ENCODE measurements around the gene CRYAB. TPM values are rescaled to one million over a fixed set of nuclear protein-coding genes. Genes with fewer than 3 reads are reported as not detected.

CRYAB gene
- total RNA-seq, 2 experiments from 2014 or later, result not detected

GRCh38 chr11:111879637-111879960 is 32.0 kb downstream of the CRYAB start:
- Mint-ChIP-seq H3K9me3 (no peaks in the 10 kb centered on the region), H3K36me3 (ENCODE audit: low read depth) (peaks cover 8% of the 10 kb centered on the region), H3K4me3 (peak overlapping the region; percentile 86), H3K4me1 (peaks cover 17% of the 10 kb centered on the region), H3K27me3 (no peaks in the 10 kb centered on the region), H3K27ac (peak overlapping the region; percentile 99)
- no peak for DNase-seq
- POLR2A ChIA-PET, result no interaction called here
- CTCF ChIA-PET, result interaction anchor here (0.7 to 3.6 kb wide), 6 partner anchors 8 to 225 kb away, joined by 3 to 15 read pairs (median 3); partner anchors contain the start of gene ALG9

DNA sequence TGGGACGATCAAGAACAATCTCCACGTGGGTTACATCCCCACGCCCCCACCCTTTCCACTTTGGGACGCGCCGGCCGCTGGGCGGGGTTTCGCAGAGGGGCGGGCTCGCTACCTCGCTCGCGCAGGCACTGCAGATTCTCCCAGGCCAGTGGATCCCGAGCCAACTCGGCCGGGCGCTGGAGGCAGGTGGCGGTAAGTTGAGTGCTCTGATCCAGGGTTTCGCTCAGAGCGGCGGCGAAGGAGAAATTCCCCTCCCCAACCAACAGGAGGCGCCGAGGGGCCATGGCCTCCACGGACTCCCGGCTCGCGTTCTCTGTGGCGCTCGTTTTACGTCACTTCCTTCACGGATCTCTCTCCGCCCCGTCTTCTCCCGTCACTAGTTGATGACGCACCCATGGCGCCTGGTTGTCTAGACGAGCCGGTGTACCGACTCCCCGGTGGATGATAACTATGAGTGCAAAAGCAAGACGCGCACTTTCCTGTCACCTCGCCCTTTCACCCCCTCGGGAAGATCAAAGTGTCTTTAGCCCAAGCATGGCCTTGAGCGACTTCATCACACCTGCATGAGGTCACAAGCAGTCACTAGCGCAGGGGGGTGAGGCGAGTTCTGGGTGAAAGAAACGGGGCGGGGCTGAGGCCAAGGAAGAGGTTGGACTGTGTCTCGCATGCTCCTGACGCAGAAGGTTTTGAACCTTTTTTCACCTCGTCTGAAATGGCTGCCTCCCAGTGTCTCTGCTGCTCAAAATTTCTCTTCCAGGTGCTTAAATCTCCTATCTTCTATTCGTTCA is 32.5 kb downstream of the CRYAB start, which contains the start of the genes CFAP68 and FDXACB1:
TSS of gene CFAP68 (plus strand) at position 693 of the 788 bp plus-strand sequence. CDS start at position 713, 20 bp downstream.
TSS of gene FDXACB1 (minus strand) at position 317 of the 788 bp plus-strand sequence. CDS start at position 284, 33 bp downstream.
- Mint-ChIP-seq H3K27ac (peak within 1 kb of the TSS; percentile 99), H3K4me1 (peaks cover 17% of the 10 kb centered on the region), H3K36me3 (ENCODE audit: low read depth) (peaks cover 8% of the 10 kb centered on the region), H3K27me3 (no peaks in the 10 kb centered on the region), H3K4me3 (peak within 1 kb of the TSS; percentile 86), H3K9me3 (no peaks in the 10 kb centered on the region)
- POLR2A ChIA-PET, result no interaction called here
- DNase-seq, result peak; percentile 97
- CTCF ChIA-PET, result interaction anchor here (1.0 to 3.6 kb wide), 4 partner anchors 8 to 23 kb away, joined by 3 to 15 read pairs (median 4); partner anchors contain the start of gene ALG9

DNA sequence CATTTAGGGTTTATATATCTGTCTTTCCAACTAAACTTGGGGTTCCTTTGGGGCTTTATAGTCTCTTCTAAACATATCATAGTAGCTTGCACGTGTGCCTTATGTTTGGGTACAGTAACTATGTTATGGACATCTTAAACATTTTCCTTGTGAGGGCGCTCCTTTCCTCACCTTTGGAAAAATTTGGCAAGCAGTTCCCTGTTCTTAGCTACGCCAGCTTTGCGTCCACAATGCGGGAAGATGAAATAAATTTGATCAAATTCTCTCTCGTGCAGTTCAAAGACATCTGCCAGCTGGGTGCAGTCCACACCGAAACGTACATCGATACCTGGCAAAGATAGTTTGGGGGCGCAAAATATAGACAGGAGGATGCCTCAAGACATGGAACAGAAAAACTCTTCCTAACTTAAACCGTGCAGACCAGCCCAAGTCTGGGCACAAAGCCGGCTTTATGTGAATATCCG is 33.2 kb downstream of the CRYAB start:
- H3K27ac Mint-ChIP-seq, result peak overlapping the region; percentile 99
- H3K36me3 Mint-ChIP-seq (ENCODE audit: low read depth), result peaks cover 8% of the 10 kb centered on the region
- H3K4me1 Mint-ChIP-seq, result peaks cover 17% of the 10 kb centered on the region
- no peaks in the 10 kb centered on the region for H3K27me3 Mint-ChIP-seq
- no peaks in the 10 kb centered on the region for H3K9me3 Mint-ChIP-seq
- DNase-seq, result no peak
- ChIA-PET CTCF (interaction anchor here (0.7 to 1.4 kb wide), 2 partner anchors 19 to 56 kb away, joined by 3 to 5 read pairs; no protein-coding TSS in a partner anchor), POLR2A (no interaction called here)
- H3K4me3 Mint-ChIP-seq, result peak overlapping the region; percentile 86

- POLR2A ChIA-PET, result interaction anchor here (0.7 to 0.9 kb wide), 3 partner anchors 65 to 522 kb away, joined by 3 to 4 read pairs (median 4); no protein-coding TSS in a partner anchor
- H3K36me3 Mint-ChIP-seq (ENCODE audit: low read depth), result peaks cover 21% of the 10 kb centered on the region
- peak overlapping the region; percentile 83 for H3K4me3 Mint-ChIP-seq
- no peak for DNase-seq
- no peaks in the 10 kb centered on the region for H3K9me3 Mint-ChIP-seq
- CTCF ChIA-PET, result interaction anchor here (0.8 to 2.4 kb wide), 11 partner anchors 9 to 226 kb away, joined by 3 to 15 read pairs (median 4); partner anchors contain the start of gene CFAP68
- H3K4me1 Mint-ChIP-seq, result peaks cover 28% of the 10 kb centered on the region
- H3K27ac Mint-ChIP-seq, result peak overlapping the region; percentile 87
- H3K27me3 Mint-ChIP-seq, result no peaks in the 10 kb centered on the region
These were observed 39.8 kb downstream of the CRYAB start for GRCh38 chr11:111871693-111872161.

DNA sequence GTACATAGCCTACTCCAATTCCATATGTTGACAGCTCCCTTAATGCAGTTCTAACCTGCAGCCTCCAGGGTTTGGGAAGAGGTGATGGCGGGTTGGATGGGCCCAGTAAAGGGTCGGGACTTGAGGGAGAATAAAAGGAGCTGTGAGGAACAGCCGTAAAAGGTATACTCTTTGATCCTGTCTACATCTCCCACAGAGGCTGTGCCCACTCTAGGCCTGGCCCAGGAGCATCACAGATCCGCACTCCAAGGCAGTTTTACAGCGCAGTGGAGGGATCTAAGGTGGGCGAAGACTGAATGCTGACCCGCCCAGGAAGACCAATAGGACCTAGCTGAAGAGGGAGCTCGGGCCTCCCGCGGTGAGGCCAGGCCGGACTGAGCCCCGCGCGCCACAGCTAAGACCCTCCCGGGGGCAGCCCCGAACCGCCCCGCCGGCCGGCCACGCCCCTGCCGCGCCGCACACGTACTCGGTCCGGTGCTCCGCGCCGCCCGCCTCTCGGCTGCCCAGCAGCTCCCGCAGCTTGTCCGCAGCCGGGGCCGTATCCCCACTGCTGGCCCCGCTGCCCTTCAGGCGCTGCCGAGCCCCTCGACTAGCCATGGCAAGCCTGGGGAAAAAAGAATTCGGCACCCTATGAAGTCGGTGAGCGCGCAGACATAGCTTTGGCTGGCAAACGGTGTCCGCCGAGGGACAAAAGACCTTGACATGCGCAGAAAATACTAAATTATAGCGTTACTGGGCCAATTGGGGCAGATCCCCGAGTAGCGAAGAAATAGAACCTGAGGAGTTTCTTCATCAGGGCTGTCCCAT is 40.5 kb downstream of the CRYAB start, which contains the start of gene ALG9:
TSS of gene ALG9 (minus strand) at position 696 of the 807 bp plus-strand sequence. CDS start at position 597, 99 bp downstream.
- DNase-seq, result peak; percentile 90
- peaks cover 27% of the 10 kb centered on the region for H3K36me3 Mint-ChIP-seq (ENCODE audit: low read depth)
- H3K9me3 Mint-ChIP-seq, result no peaks in the 10 kb centered on the region
- no peaks in the 10 kb centered on the region for H3K27me3 Mint-ChIP-seq
- H3K4me1 Mint-ChIP-seq, result peaks cover 32% of the 10 kb centered on the region
- peak within 1 kb of the TSS; percentile 83 for H3K4me3 Mint-ChIP-seq
- peak within 1 kb of the TSS; percentile 90 for H3K27ac Mint-ChIP-seq
- CTCF ChIA-PET, result interaction anchor here (0.7 to 2.4 kb wide), 14 partner anchors 9 to 270 kb away, joined by 3 to 15 read pairs (median 4); partner anchors contain the start of gene CFAP68
- POLR2A ChIA-PET, result interaction anchor here (0.7 to 0.9 kb wide), 2 partner anchors 65 to 521 kb away, joined by 3 to 4 read pairs; no protein-coding TSS in a partner anchor

GRCh38 chr11:111870522-111870885 is 41.1 kb downstream of the CRYAB start:
- no peaks in the 10 kb centered on the region for H3K9me3 Mint-ChIP-seq
- POLR2A ChIA-PET, result no interaction called here
- DNase-seq, result no peak
- peaks cover 32% of the 10 kb centered on the region for H3K4me1 Mint-ChIP-seq
- H3K27ac Mint-ChIP-seq, result peak overlapping the region; percentile 90
- H3K27me3 Mint-ChIP-seq, result no peaks in the 10 kb centered on the region
- CTCF ChIA-PET, result interaction anchor here (0.7 to 2.4 kb wide), 10 partner anchors 9 to 269 kb away, joined by 3 to 15 read pairs (median 4); partner anchors contain the start of gene CFAP68
- peaks cover 27% of the 10 kb centered on the region for H3K36me3 Mint-ChIP-seq (ENCODE audit: low read depth)
- peak overlapping the region; percentile 83 for H3K4me3 Mint-ChIP-seq

GRCh38 chr11:111870113-111870512 is 41.5 kb downstream of the CRYAB start:
- Mint-ChIP-seq H3K4me1 (peaks cover 32% of the 10 kb centered on the region), H3K27me3 (no peaks in the 10 kb centered on the region), H3K4me3 (peak overlapping the region; percentile 11), H3K27ac (no peak overlapping the region), H3K36me3 (ENCODE audit: low read depth) (peaks cover 27% of the 10 kb centered on the region), H3K9me3 (no peaks in the 10 kb centered on the region)
- CTCF ChIA-PET, result interaction anchor here (0.7 to 2.4 kb wide), 9 partner anchors 8 to 194 kb away, joined by 3 to 15 read pairs (median 4); partner anchors contain the start of gene CFAP68
- no peak for DNase-seq
- POLR2A ChIA-PET, result no interaction called here

- ChIA-PET POLR2A (no interaction called here), CTCF (interaction anchor here (1.2 kb wide), 1 partner anchor 14 kb away, joined by 3 read pairs; no protein-coding TSS in a partner anchor)
- no peaks in the 10 kb centered on the region for H3K9me3 Mint-ChIP-seq
- no peaks in the 10 kb centered on the region for H3K4me1 Mint-ChIP-seq
- H3K27me3 Mint-ChIP-seq, result no peaks in the 10 kb centered on the region
- peaks cover 20% of the 10 kb centered on the region for H3K36me3 Mint-ChIP-seq (ENCODE audit: low read depth)
- no peak for DNase-seq
- H3K27ac Mint-ChIP-seq, result no peak overlapping the region
- no peak overlapping the region for H3K4me3 Mint-ChIP-seq
These were observed 51.3 kb downstream of the CRYAB start for GRCh38 chr11:111860257-111860656.

Other genes starting within 250 kb of the CRYAB start
- gene PPP2R1B, start 145.4 kb downstream of the CRYAB start, total RNA-seq, result 10 to 100 TPM; 44.7 to 50.2 TPM
- gene ALG9, start 40.2 kb downstream of the CRYAB start, total RNA-seq, result 10 to 100 TPM; 22.9 to 31.7 TPM
- 1 to 10 TPM; 4.2 to 5.1 TPM for gene FDXACB1, start 32.6 kb downstream of the CRYAB start, total RNA-seq
- 10 to 100 TPM; 18.3 to 26.5 TPM for gene CFAP68, start 32.2 kb downstream of the CRYAB start, total RNA-seq
- gene HSPB2, start 964 bp upstream of the CRYAB start, total RNA-seq, result not detected
- gene C11orf52, start 7.1 kb upstream of the CRYAB start, total RNA-seq, result under 1 TPM in 1 of 2 experiments, not detected in 1; 0.27 TPM
- gene DIXDC1, start 25.6 kb upstream of the CRYAB start, total RNA-seq, result 1 to 10 TPM; 3.1 to 4.1 TPM
- 10 to 100 TPM; 27.7 to 31.6 TPM for gene DLAT, start 113.6 kb upstream of the CRYAB start, total RNA-seq
- gene PIH1D2, start 162.2 kb upstream of the CRYAB start, total RNA-seq, result under 1 TPM in 1 of 2 experiments, not detected in 1; 0.27 TPM
- gene NKAPD1, start 162.5 kb upstream of the CRYAB start, total RNA-seq, result 10 to 100 TPM; 25.3 to 25.6 TPM
- 10 to 100 TPM; 46.4 to 51.4 TPM for gene TIMM8B, start 175.0 kb upstream of the CRYAB start, total RNA-seq
- gene SDHD, start 175.1 kb upstream of the CRYAB start, total RNA-seq, result 10 to 100 TPM; 87.6 to 97.1 TPM

Measured in activated CD4-positive, alpha-beta T cell treated with anti-CD3 and anti-CD28 coated beads, Interleukin-2, amount 10 ng/mL, durations not matched to agents 7 days and 5 days (primary cell).